Activated naive CD4-positive, alpha-beta T cell (primary cell): ENCODE measurements around the gene SYNM.
A peak's percentile ranks its signal among the peaks of the same experiment; 100 is the strongest.
"Not testable (repeated sequence)": the region's sequence is repeated elsewhere in the genome, so short reads cannot be mapped to it uniquely, and the experiment has no call there.

Source experiments
- DNase-seq, 4 experiments: peaks; one replicate each; lab custom pipeline; 2025; lab: John Stamatoyannopoulos, UW

SYNM gene

DNA sequence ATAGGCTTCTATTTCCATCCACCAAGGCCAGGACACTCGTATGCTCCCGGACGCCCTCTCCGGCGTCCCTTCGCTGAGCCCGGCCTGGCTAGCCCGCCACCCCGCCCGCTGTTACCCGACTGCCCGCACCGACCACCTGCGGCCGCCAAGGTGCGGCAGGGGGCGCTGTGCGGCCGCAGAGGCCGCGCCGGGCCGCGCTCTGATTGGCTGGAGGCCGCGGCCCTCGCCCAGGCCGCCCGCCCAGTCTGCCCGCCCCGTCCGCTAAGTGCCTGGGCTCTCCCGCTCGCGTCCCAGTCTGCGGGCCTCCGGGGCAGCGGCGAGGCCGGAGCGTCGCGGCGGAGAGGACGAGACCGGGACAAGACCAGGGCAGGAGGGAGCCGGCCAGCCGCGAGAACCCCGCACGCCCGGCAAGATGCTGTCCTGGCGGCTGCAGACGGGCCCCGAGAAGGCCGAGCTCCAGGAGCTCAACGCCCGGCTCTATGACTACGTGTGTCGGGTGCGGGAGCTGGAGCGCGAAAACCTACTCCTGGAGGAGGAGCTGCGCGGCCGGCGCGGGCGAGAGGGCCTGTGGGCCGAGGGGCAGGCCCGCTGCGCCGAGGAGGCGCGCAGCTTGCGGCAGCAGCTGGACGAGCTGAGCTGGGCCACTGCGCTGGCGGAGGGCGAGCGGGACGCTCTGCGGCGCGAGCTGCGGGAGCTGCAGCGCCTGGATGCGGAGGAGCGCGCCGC lies at the start of gene SYNM:
TSS of gene SYNM (plus strand) at position 293 of the 726 bp plus-strand sequence. CDS start at position 413, 120 bp downstream.
- no peak for DNase-seq

DNA sequence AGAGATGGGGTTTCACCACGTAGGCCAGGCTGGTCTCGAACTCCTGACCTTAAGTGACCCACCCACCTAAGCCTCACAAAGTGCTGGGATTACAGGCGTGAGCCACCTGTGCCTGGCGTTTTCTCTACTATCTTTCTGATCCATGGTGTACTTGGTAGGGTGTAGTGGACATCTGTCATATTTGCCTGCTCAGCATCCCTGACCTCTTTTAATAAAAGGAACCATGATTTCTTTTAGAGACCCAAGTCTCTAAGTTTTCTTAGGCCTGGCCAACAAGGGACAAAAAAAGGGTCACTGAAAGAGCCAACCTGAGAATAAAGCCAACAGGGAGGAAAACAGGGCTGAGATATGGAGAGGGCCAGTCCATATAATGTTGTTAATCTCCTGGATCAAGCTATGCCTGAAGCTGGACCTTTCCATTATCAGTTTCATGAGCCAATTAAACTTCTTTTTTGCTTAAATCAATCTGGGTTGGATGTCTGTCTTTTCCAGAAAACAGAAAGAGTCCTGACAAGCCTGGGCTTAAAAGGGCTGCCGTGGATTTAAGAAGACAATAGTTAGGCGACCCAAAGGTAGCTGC lies 49.2 kb upstream of the SYNM start:
- DNase-seq: no peak

GRCh38 chr15:99057020-99057419 lies 47.9 kb upstream of the SYNM start:
- no peak for DNase-seq

- DNase-seq: no peak
Measured at GRCh38 chr15:99057697-99058420, 47.0 kb upstream of the SYNM start.

- no peak for DNase-seq
Measured at GRCh38 chr15:99058421-99058870, 46.4 kb upstream of the SYNM start.

GRCh38 chr15:99059010-99059981 lies 45.6 kb upstream of the SYNM start:
- DNase-seq: peak in 3 of 4 experiments; percentile 10 to 30 (median 18)

DNA sequence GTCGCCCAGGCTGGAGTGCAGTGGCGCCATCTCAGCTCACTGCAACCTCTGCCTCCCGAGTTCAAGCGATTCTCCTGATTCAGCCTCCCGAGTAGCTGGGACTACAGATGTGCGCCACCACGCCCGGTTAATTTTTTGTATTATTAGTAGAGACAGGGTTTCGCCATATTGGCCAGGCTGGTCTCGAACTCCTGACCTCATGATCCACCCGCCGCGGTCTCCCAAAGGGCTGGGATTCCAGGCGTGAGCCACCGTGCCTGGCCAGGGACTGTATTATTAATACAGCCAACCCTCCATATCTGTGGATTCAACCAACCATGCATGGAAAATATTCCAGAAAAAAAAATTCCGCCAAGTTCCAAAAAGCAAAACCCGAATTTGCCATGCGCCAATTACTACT lies 44.7 kb upstream of the SYNM start:
- DNase-seq: not testable (repeated sequence)

DNA sequence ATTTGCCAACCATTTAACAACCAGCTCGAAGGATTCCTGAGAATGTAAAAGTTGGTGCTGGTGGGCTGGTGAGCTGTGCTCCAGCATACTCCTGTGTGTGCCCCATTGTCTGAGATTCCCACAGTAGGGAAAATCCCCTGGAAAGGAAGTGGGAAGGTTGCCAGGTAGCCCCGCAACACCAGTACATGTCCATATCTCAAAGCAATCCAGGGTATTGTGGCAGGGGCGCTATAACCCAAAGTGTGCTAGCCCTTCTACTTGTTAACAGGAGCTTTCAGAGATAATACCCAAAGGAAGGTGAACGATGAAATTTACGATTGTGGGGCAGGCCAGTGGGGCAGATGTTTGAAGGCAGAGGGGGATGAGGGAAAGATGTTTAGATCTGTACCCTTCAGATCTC lies 42.7 kb upstream of the SYNM start:
- DNase-seq: no peak

- DNase-seq: no peak
Measured at GRCh38 chr15:99068186-99068585, 36.7 kb upstream of the SYNM start.

DNA sequence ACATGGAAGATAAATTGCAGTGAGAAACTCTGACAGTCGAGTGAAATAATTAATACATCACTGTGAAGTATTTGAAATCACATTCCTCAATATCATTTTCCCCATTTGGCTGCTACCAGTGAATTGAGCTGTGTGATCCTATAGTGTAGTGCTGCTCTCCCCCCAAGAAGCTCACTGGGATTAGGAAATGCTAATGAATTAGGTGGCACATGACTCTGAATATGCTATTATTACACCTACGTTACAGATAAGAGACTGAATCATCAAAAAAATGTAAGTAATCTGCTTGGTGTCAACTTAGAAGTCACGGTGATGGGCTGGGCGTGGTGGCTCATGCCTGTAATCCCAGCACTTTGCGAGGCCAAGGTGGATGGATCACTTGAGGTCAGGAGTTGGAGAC lies 34.7 kb upstream of the SYNM start:
- no peak for DNase-seq

DNA sequence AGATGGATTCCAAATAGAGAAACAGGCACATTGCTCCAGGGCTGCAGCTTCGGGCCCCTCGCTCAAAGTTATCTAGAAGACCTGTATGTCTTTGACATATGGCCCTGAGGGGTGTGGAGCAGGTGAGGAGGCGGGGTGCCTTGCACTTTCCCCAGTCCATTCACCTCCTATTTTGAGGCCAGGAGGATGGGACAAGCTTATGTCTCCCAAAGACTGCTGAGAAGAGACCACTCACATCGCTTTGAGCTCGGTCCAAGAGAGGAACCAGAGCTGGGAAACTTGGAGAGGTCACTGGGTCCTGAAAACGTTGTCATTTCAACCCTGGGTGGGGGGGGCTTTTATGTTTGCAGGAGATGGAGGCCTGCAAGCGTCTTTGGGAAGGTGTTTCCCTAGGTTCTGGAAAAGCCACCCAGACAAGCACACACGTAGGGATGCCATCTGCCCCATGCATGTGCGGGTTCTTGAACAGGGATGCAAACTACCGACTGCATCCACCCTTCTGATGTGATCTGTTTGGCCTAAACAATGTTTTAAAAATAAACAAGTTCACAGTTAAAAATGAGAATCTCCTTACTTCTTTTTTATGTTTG lies 33.7 kb upstream of the SYNM start:
- no peak for DNase-seq

DNA sequence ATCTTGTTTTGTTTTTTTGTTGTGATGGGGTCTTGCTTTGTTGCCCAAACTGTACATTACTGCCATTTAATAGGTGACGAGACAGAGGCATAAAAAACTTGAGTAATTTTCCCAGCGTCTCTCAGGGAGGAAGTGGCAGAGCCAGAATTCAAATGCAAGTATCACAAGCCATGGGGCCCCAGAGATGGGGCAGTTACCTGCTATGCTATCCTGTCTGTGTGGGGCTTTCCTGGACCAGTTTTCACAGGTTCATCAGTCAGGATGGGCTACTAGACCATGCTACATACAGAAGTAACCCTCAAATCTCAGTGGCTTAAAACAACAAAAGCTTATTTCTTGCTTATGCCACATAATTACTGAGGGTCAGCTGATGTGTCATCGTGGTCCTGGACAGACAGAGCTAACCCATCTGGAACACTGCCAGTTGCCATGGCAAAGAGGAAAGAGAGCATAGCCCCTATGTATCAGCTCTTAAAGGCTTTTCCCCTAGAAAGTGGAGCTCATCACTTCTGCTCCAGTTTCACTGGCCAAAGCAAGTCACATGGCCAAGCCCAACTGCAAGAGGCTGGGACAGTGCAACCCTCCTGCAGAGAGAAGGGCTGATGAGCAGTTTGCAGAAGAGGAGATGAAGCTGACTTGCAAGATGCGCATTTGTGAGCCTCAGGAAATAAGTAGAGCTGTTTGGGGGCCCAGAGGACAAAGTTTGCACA lies 31.7 kb upstream of the SYNM start:
- DNase-seq: no peak

DNA sequence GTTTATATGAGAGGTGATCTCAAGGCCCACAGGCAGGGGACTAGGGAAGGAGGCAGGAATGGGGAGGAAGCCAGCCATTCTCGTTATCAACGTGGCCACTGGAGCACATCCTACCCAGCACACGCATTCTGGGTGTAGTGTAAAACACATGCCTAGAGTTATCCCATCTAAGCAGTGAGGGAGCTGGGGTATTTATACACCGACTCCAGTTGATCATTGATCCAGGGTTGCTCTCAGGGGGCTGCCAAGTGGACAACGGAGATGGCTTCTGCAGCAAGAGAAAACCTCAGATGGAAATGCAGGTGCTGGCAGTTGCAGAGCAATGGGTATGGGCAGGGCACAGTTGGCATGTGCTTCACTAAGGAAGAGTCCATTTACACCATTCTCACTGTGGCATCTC lies 30.4 kb upstream of the SYNM start:
- DNase-seq: no peak

GRCh38 chr15:99075059-99075652 lies 29.7 kb upstream of the SYNM start:
- not testable (repeated sequence) for DNase-seq

- DNase-seq: no peak
Measured at GRCh38 chr15:99076109-99076508, 28.8 kb upstream of the SYNM start.

DNA sequence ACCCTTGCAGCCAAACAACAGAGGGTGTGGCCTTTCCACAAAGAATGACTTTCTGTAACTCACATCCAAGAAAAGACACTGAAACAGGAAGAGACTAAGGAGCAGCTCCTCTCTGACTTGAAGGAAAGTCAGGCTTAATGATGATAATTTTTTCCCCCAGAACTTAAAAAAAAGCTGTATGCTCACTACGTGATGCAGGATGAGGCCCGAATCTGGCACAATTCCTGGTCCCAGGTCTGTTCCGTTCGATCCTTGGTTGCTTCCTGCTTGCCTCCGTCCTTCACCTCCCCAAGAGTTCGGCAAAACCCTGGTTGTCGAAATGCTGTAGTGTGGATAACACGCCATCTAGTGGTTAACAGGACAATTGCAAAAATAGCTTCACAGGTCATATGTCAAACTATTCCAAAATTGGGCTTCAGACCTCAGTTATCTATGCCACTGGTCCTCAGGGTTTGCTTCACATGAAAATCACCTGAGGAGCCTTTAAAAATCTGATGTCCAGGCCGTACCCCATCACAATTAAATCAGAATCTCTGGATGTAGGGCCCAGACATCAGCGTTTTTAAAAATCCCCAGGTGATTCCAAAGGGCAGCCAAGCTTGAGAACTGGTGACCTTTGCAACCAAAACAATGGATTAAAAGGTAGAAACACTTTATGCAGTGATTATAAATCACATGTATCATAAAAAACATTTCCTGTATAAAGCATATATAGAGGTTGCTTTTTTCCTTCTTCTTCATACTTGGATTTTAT lies 28.1 kb upstream of the SYNM start:
- DNase-seq: peak in 2 of 4 experiments; percentile 3 to 5

- DNase-seq: no peak
Measured at GRCh38 chr15:99082798-99083197, 22.1 kb upstream of the SYNM start.

- no peak for DNase-seq
Measured at GRCh38 chr15:99084965-99085364, 19.9 kb upstream of the SYNM start.
